NCI-H345 (cell line): ENCODE data around the gene PAX6.

Source experiments
- DNase-seq: peaks from one replicate; lab custom pipeline; 2025; lab: John Stamatoyannopoulos, UW

Gene PAX6

GRCh38 chr11:31798057-31798553, 13.0 kb downstream of the PAX6 start:
- DNase-seq = no peak

- no peak for DNase-seq
Observed at GRCh38 chr11:31797190-31798056, 13.7 kb downstream of the PAX6 start.

GRCh38 chr11:31796499-31797189, 14.5 kb downstream of the PAX6 start:
- DNase-seq = no peak

- no peak for DNase-seq
Observed at GRCh38 chr11:31795706-31796498, 15.2 kb downstream of the PAX6 start.

- DNase-seq = no peak
Observed at GRCh38 chr11:31794548-31794947, 16.6 kb downstream of the PAX6 start.

- no peak for DNase-seq
Observed at GRCh38 chr11:31793264-31793663, 17.9 kb downstream of the PAX6 start.

- DNase-seq = no peak
Observed at GRCh38 chr11:31792456-31792855, 18.7 kb downstream of the PAX6 start.

- DNase-seq = no peak
Observed at GRCh38 chr11:31792036-31792435, 19.1 kb downstream of the PAX6 start.

GRCh38 chr11:31790649-31791048, 20.5 kb downstream of the PAX6 start:
- DNase-seq = no peak

- DNase-seq = no peak
Observed at GRCh38 chr11:31788085-31788484, 23.0 kb downstream of the PAX6 start.

- DNase-seq = no peak
Observed at GRCh38 chr11:31786996-31787685, 24.0 kb downstream of the PAX6 start.

- no peak for DNase-seq
Observed at GRCh38 chr11:31784611-31785010, 26.5 kb downstream of the PAX6 start.

- DNase-seq = no peak
Observed at GRCh38 chr11:31783252-31783651, 27.9 kb downstream of the PAX6 start.

- DNase-seq = no peak
Observed at GRCh38 chr11:31782257-31782656, 28.9 kb downstream of the PAX6 start.

- no peak for DNase-seq
Observed at GRCh38 chr11:31780480-31780971, 30.6 kb downstream of the PAX6 start.

- no peak for DNase-seq
Observed at GRCh38 chr11:31780078-31780477, 31.0 kb downstream of the PAX6 start.

- no peak for DNase-seq
Observed at GRCh38 chr11:31779374-31779791, 31.7 kb downstream of the PAX6 start.

GRCh38 chr11:31772412-31772811, 38.7 kb downstream of the PAX6 start:
- DNase-seq = no peak

GRCh38 chr11:31770011-31770700, 41.0 kb downstream of the PAX6 start:
- no peak for DNase-seq

- DNase-seq = no peak
Observed at GRCh38 chr11:31768749-31769640, 42.1 kb downstream of the PAX6 start.
